Suprapubic skin (tissue), 4 donors: ENCODE results near the gene HTR2C. TPM values are rescaled to one million over a fixed set of nuclear protein-coding genes. Genes with fewer than 3 reads are reported as not detected.

ENCODE experiments used
- DNase-seq, 2 donors: peaks; one replicate each; pipeline ENCODE4 v3.0.0-alpha.2; 2019; ENCODE audit warnings: low spot score in 2 of 2
- H3K27ac ChIP-seq: fragments of 200-600 bp; sonication (generic); one replicate; pipeline ENCODE4 v1.5.1; 2019
- H3K27me3 ChIP-seq: fragments of 200-600 bp; sonication (generic); one replicate; pipeline ENCODE4 v1.5.1; 2019
- H3K36me3 ChIP-seq: fragments of 200-600 bp; sonication (generic); one replicate; pipeline ENCODE4 v1.5.1; 2019
- H3K4me1 ChIP-seq: fragments of 200-600 bp; sonication (generic); one replicate; pipeline ENCODE4 v1.5.1; 2019
- H3K4me3 ChIP-seq: fragments of 200-600 bp; sonication (generic); one replicate; pipeline ENCODE4 v1.5.1; 2019; ENCODE audit warnings: mild to moderate bottlenecking
- H3K9me3 ChIP-seq: fragments of 200-600 bp; sonication (generic); one replicate; pipeline ENCODE4 v1.5.1; 2019
- EP300 ChIP-seq: sonication (generic); formaldehyde crosslinking; IDR thresholded peaks from one replicate; pipeline ENCODE4 v1.6.1; 2017; ENCODE audit warnings: antibody characterized with exemption
- POLR2A ChIP-seq, 2 donors: fragments of 450-650 bp; IDR thresholded peaks; one replicate each; pipeline ENCODE4 v1.6.1; 2017; ENCODE audit warnings: antibody characterized with exemption in 2 of 2, mild to moderate bottlenecking in 2 of 2, moderate library complexity in 2 of 2
- POLR2AphosphoS5 ChIP-seq, 3 donors: sonication (generic); formaldehyde crosslinking; IDR thresholded peaks; one replicate each; pipeline ENCODE4 v1.6.1; 2017; ENCODE audit warnings: antibody characterized with exemption in 3 of 3
- WGBS: methylation state at CpG from one replicate; pipeline ENCODE4 v1.1.5; 2018; 5-methylcytosine and 5-hydroxymethylcytosine counted together
- total RNA-seq, 4 donors: library from RNA; depleted of rRNA; stranded (reverse); fragments of >200 nt; gene quantifications; one replicate each; pipeline ENCODE4 v1.1.0, GENCODE V29; 2016
- TF ChIP-seq, protein P1 (sequence below), 2 donors: fragments of 200-600 bp in 1 of 2; fragments of 450-650 bp in 1 of 2; sonication (generic) in 1 of 2; IDR thresholded peaks; one replicate each; pipeline ENCODE4 v1.5.1; 2016 to 2019; ENCODE audit warnings: antibody characterized with exemption in 2 of 2, mild to moderate bottlenecking in 1 of 2, moderate library complexity in 1 of 2

The HTR2C gene
- total RNA-seq, 4 donors from 2014 or later: not detected

- H3K9me3 ChIP-seq: no peaks in the 10 kb centered on the region
- TF ChIP-seq EP300: no peak
- TF ChIP-seq POLR2AphosphoS5 (IDR thresholded peaks at IDR 0.05): no peak
- TF ChIP-seq, protein P1, sequence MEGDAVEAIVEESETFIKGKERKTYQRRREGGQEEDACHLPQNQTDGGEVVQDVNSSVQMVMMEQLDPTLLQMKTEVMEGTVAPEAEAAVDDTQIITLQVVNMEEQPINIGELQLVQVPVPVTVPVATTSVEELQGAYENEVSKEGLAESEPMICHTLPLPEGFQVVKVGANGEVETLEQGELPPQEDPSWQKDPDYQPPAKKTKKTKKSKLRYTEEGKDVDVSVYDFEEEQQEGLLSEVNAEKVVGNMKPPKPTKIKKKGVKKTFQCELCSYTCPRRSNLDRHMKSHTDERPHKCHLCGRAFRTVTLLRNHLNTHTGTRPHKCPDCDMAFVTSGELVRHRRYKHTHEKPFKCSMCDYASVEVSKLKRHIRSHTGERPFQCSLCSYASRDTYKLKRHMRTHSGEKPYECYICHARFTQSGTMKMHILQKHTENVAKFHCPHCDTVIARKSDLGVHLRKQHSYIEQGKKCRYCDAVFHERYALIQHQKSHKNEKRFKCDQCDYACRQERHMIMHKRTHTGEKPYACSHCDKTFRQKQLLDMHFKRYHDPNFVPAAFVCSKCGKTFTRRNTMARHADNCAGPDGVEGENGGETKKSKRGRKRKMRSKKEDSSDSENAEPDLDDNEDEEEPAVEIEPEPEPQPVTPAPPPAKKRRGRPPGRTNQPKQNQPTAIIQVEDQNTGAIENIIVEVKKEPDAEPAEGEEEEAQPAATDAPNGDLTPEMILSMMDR (IDR thresholded peaks at IDR 0.05): no peak
- no peak for TF ChIP-seq POLR2A (IDR thresholded peaks at IDR 0.05)
- H3K4me3 ChIP-seq: no peak overlapping the region
- no peak for DNase-seq
- H3K27ac ChIP-seq: no peak overlapping the region
- no peaks in the 10 kb centered on the region for H3K4me1 ChIP-seq
- no peaks in the 10 kb centered on the region for H3K36me3 ChIP-seq
- no peaks in the 10 kb centered on the region for H3K27me3 ChIP-seq
- WGBS: 64% methylated on average over 3 of the region's 3 CpGs
Measured at GRCh38 chrX:114712466-114712865, 128.6 kb downstream of the HTR2C start.

GRCh38 chrX:114715096-114715495, 131.2 kb downstream of the HTR2C start:
- Histone ChIP-seq H3K4me1 (no peaks in the 10 kb centered on the region), H3K4me3 (no peak overlapping the region), H3K27ac (no peak overlapping the region), H3K9me3 (no peaks in the 10 kb centered on the region), H3K27me3 (no peaks in the 10 kb centered on the region), H3K36me3 (no peaks in the 10 kb centered on the region)
- DNase-seq: no peak
- TF ChIP-seq EP300 (no peak), POLR2AphosphoS5 (IDR thresholded peaks at IDR 0.05) (no peak), POLR2A (IDR thresholded peaks at IDR 0.05) (no peak)
- TF ChIP-seq, protein P1 (IDR thresholded peaks at IDR 0.05): no peak
- 73% methylated on average over 3 of the region's 3 CpGs for WGBS

- TF ChIP-seq EP300: no peak
- no peak for TF ChIP-seq POLR2A (IDR thresholded peaks at IDR 0.05)
- TF ChIP-seq POLR2AphosphoS5 (IDR thresholded peaks at IDR 0.05): no peak
- TF ChIP-seq, protein P1 (IDR thresholded peaks at IDR 0.05): no peak
- H3K36me3 ChIP-seq: no peaks in the 10 kb centered on the region
- H3K9me3 ChIP-seq: no peaks in the 10 kb centered on the region
- no peaks in the 10 kb centered on the region for H3K4me1 ChIP-seq
- H3K27ac ChIP-seq: no peak overlapping the region
- H3K27me3 ChIP-seq: no peaks in the 10 kb centered on the region
- no peak overlapping the region for H3K4me3 ChIP-seq
- DNase-seq: no peak
- 32% methylated on average over 6 of the region's 6 CpGs for WGBS
Measured at GRCh38 chrX:114717921-114718320, 134.0 kb downstream of the HTR2C start.

DNA sequence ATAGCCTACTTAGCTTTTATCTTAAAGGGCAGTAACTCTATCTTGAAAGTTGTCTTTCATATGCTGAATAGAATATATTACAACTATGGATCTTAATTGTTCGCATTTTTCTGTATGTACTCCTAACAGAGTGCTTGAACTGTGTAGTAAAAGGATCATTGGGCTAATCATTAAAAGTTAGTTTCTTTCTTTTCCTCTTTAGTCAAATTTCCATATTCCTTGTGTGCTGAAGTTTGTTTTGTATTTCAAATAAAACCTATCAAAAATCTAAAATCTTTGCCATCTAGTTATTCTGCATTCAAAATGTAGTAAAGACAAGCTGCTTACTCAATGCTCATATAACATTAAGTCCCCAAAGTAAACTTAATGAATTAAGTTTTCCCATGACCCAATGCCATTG, 182.7 kb downstream of the HTR2C start:
- no peaks in the 10 kb centered on the region for H3K4me1 ChIP-seq
- no peak for DNase-seq
- no peak overlapping the region for H3K27ac ChIP-seq
- no peaks in the 10 kb centered on the region for H3K36me3 ChIP-seq
- H3K9me3 ChIP-seq: no peaks in the 10 kb centered on the region
- no peaks in the 10 kb centered on the region for H3K27me3 ChIP-seq
- no peak for TF ChIP-seq POLR2AphosphoS5 (IDR thresholded peaks at IDR 0.05)
- TF ChIP-seq, protein P1 (IDR thresholded peaks at IDR 0.05): no peak
- no peak overlapping the region for H3K4me3 ChIP-seq
- WGBS: 68% methylated on average over 1 of the region's 1 CpG

DNA sequence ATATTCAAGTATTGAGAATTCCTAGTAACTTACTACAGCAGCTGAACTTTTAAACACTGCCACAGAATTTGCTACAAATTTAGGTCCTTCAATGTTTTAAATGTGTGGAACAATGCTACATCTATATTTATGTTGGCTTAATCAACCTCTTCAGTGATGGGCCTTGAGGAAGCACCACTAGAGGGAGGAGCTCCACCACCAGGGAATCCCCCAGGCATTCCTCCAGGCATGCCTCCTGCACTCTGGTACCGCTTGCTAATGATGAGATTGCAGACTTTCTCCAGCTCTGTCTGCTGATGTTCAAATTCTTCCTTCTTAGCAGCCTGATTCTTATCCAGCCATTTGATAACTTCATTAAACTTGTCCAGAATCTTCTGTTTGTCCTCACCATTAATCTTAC, 190.8 kb downstream of the HTR2C start:
- no peak overlapping the region for H3K27ac ChIP-seq
- H3K4me3 ChIP-seq: no peak overlapping the region
- no peaks in the 10 kb centered on the region for H3K27me3 ChIP-seq
- H3K36me3 ChIP-seq: no peaks in the 10 kb centered on the region
- DNase-seq: no peak
- H3K4me1 ChIP-seq: no peaks in the 10 kb centered on the region
- no peak for TF ChIP-seq POLR2A (IDR thresholded peaks at IDR 0.05)
- no peak for TF ChIP-seq EP300
- WGBS: 60% methylated on average over 1 of the region's 1 CpG
- H3K9me3 ChIP-seq: no peaks in the 10 kb centered on the region

- 45% methylated on average over 1 of the region's 1 CpG for WGBS
Measured at GRCh38 chrX:114782925-114783324, 199.0 kb downstream of the HTR2C start.

More at GRCh38 chrX:114782925-114783324, 199.0 kb downstream of the HTR2C start:
- H3K4me1 ChIP-seq: no peaks in the 10 kb centered on the region
- TF ChIP-seq POLR2AphosphoS5 (IDR thresholded peaks at IDR 0.05) (no peak), POLR2A (IDR thresholded peaks at IDR 0.05) (no peak), EP300 (no peak)
- TF ChIP-seq, protein P1 (IDR thresholded peaks at IDR 0.05): no peak
- no peaks in the 10 kb centered on the region for H3K9me3 ChIP-seq
- H3K27me3 ChIP-seq: no peaks in the 10 kb centered on the region
- DNase-seq: no peak
- H3K36me3 ChIP-seq: no peaks in the 10 kb centered on the region
- no peak overlapping the region for H3K4me3 ChIP-seq
- H3K27ac ChIP-seq: no peak overlapping the region
